Hematopoietic multipotent progenitor cell treated with erythropoietin and hydrocortisone succinate and interleukin-3 and kit ligand, for 8 days (in vitro differentiated cells): ENCODE data around the gene CBLC.
"Not testable (repeated sequence)": the region's sequence is repeated elsewhere in the genome, so short reads cannot be mapped to it uniquely, and the experiment has no call there.

Source experiments
- DNase-seq: peaks from one replicate; pipeline ENCODE4 v3.0.0-alpha.2; 2015

The CBLC gene

DNA sequence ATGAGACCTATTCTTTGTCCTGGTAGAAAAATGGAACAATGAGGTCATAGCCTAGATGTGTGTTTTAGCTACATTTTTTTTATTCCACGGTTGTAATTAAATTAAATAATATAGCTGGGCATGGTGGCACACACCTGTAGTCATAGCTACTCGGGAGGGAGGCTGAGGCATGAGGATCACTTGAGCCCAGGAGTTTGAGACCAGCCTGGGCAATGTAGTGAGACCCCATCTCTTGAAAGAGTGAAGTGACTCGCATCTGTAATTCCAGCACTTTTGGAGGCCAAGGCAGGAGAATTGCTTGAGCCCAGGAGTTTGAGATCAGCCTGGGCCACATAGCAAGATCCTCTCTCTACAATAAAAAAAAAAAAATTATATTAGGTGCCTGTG is 11.7 kb upstream of the CBLC start:
- DNase-seq: no peak

DNA sequence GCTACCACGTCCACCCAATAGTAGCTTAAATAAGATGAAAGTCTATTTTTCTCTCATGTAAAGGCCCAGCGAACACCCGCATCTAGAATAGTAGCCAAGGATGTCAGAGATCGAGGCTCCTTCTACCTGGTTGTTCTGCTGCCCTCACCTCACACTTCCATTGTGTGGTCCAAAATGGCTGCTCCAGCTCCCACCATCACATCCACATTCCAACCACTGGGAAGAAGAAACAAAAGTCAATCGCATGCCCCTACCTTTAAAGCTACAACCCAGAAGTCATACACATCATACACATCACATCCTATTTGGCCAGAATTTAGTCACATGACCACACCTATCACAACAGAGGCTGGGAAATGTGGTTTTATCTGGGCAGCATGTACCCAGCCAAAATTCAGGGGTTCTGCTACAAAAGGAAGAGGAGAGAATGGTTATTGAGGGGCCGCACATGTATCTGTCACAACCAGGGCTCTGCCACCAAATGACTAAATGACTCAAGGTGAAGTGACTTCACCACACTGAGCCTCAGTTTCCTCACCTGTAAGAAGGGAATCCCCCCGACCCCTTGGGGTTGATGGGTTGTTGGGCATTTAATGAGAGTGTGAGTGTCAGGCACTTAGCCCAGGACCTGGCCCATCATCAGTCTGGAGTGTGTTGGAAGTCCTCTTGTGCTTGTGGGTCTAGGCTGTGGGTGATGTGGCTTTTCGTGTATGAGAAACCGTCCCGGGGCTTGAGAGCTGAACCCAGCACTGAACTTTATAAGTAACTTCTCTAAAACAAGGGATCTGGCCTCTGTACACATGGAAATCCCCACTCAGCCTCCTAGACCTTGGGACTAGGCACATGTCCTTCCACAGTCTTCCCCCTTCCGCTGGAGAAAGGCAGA is 10.2 kb upstream of the CBLC start:
- DNase-seq: no peak

DNA sequence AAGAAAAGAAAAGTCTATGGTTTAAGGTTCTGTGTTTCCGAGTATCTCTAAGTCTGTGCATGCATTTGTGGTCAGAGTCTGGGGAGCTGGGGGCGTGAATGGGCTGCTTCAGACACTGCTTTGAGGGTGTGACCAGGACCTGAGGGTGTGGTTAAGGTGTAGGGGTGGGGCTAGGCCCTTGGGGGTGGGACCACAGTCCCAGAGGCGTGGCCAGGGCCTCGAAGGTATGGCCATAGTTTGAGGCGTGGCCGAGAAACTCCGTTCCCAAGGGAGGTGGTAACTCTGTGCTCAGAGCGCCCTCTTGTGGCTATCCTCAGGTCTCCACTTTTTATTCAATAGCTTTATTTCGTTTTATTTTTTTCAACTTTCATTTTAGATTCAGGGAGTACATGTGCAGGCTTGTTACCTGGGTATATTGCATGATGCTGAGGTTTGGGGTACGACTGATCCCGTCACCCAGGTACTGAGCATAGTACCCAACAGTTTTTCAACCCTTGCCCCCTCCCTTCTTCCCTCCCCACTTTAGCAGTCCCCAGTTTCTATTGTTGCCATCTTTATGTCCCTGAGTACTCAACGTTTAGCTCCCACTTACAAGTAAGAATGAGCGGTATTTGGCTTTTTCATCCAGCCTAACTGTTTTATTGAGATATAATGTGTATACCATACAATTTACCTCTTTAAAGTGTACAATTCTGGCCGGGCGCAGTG is 7.0 kb upstream of the CBLC start:
- DNase-seq: peak; percentile 95

DNA sequence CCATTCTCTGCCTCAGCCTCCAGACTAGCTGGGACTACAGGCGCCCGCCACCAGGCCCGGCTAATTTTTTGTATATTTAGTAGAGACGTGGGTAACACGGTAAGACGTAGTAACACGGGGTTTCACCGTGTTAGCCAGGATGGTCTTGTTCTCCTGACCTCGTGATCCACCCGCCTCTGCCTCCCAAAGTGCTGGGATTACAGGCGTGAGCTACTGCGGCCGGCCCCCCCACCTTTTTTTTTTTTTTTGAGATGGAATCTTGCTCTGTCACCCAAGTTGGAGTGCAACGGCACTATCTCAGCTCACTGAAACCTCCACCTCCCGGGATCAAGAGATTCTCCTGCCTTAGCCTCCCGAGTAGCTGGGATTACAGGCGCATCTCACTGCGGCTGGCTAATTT is 5.5 kb upstream of the CBLC start:
- DNase-seq: not testable (repeated sequence)

DNA sequence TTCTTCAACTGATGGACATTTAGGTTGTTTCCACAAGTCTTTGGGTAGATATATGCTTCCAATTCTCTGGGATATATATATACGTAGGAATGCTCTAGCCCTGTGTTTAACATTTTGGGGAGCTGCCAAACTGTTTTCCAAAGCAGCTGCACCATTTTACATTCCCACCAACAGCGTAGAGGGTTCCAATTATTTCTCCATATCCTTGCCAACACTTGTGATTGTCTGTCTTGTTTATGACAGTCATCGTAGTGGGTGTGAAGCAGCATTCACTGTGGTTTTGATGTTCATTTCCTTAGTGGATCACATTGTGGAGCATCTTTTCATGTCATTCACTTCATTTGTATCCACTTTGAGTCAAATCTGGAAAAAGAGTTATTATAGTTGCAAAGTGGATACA is 4.7 kb upstream of the CBLC start:
- no peak for DNase-seq

DNA sequence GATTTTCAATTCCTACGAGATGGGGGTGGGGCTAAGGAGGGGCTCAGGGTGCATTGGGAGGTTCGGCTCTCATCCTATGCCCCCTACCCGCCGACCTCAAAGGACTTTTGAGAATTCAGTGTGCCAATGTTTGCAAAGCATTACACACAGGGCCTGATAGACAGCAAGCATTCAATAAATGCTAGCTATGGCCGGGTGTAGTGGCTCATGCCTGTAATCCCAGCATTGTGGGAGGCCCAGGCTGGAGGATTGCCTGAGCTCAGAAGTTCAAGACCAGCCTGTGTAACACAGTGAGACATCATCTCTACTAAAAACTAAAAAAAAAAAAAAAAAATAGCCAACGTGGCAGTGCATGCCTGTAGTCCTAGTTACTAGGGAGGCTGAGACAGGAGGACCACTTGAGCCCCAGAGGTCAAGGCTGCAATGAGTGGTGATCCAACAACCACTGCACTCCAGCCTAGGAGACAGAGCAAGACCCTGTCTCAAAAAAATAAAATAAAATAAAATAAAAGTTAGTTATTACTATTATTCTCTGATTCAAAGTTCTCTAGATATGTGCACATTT is 1.9 kb upstream of the CBLC start:
- no peak for DNase-seq

DNA sequence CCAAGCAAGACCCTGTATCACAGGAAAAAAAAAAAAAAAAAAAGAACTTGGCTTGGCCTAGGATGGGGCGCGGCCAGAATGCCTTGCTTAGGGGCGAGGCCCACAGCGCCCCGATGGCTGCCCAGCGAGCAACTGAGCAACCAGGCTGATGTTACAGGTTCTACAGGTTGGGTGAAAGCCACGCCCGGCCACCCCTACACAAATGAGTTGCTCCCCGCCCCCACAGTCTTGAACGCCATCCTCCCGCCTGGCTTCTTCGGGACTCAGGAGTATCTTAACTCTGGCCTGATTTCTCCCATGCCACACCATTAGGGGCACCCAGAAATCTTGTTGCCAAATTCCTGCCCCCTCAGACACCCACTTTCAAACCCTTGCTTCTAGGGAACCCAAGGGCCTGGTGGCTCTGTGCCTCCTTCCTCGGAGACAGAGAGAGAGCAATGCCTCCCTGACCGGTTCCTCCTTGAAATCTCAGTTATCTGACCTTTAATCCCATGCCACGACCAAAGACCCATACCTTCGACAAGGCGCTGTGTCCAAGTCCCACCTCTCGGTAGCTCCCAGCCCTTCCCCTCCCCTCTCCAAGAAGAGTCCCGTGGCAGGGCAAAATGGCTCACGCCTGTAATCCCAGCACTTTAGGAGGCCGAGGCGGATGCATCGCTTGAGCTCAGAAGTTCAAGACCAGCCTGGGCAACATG is 1.1 kb upstream of the CBLC start:
- no peak for DNase-seq

DNA sequence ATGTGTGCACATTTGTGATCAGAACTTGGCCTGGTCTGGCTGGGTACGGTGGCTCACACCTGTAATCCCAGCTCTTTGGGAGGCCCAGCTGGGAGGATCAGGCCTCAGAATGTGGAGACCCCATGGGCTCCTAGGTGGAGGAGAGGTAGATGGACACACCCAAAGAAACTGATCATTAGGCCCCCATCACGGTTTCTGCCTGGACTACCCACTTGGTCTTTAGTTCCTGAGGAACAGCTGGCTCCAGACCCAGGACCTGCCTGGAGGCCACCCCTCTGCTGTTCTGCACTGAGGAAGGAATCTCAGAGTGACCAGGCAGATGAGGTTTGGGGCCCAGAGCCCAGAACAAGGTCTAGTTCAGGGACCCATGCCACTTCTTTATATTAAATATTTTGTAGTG is 1.5 kb downstream of the CBLC start:
- DNase-seq: no peak

DNA sequence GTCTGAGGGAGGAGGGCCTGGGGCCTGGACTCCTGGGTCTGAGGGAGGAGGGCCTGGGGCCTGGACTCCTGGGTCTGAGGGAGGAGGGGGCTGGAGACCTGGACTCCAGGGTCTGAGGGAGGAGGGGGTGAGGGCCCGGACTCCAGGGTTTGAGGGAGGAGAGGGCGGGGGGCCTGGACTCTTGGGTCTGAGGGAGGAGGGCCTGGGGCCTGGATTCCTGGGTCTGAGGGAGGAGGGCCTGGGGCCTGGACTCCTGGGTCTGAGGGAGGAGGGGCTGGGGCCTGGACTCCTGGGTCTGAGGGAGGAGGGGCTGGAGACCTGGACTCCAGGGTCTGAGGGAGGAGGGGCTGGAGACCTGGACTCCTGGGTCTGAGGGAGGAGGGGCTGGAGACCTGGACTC is 4.0 kb downstream of the CBLC start:
- not testable (repeated sequence) for DNase-seq

DNA sequence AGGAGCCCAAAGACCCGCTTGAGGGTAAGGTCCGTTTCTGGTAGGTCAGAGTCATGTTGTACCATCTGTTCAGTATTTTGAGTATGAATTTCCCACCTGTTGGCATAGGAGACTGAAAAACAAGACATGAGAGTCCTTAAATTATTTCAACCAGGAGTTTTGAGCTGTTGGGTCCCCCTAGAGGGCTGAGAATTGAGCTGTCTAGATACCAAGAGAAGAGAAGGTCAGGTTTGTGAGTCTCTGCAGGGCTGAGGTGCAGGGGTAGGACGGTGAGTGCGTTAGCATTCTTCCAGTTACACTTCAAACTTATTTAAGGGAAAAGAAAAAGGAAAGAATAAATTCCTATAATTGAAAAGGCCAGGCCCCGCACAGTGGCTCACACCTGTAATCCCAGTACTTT is 5.0 kb downstream of the CBLC start:
- no peak for DNase-seq

DNA sequence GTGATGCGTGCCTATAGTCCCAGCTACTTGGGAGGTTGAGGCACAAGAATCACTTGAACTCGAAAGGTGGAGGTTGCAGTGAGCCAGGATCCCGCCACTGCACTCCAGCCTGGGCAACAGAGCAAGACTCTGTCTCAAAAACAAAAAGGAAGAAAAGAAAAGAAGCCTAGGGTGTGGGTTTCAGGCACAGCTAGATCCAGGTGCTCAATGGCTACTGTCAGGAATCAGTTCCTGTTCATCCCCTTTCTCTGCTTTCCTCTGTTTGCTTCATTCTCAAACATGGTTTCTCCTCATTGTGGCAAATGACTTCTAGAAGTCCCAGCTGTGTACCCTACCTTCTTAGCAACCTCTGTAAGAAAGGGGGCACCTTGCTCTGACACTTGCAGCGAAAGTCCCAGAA is 5.9 kb downstream of the CBLC start:
- no peak for DNase-seq

DNA sequence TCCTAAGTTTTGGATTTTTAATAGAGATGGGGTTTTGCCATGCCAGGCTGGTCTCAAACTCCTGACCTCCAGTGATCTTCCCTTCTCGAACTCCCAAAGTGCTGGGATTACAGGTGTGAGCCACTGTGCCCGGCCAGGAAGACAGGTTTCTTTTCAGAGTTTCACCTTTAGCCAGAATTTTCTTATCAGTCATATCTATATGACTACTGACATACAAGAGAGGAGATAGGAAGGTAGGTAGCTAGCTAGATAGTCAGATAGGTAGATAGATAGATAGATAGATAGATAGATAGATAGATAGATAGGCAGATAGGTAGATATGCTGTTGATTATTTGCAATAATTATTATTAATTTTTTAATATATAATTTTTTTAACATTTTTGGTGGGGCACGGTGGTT is 7.6 kb downstream of the CBLC start:
- DNase-seq: no peak

DNA sequence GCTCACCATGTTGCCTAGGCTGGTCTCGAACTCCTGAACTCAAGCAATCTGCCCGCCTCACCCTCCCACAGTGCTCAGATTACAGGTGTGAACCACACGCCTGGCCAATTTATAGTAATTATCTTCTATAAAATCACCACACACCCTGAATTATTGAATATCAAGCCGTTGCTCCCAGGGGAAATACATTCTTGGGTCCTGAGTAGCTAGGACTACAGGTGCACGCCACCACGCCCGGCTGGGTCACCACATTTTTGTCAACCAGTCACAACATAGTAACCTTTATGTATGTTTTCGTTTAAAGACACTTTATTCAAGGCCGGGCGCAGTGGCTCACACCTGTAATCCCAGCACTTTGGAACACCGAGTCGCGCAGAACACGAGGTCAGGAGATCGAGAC is 8.3 kb downstream of the CBLC start:
- no peak for DNase-seq

DNA sequence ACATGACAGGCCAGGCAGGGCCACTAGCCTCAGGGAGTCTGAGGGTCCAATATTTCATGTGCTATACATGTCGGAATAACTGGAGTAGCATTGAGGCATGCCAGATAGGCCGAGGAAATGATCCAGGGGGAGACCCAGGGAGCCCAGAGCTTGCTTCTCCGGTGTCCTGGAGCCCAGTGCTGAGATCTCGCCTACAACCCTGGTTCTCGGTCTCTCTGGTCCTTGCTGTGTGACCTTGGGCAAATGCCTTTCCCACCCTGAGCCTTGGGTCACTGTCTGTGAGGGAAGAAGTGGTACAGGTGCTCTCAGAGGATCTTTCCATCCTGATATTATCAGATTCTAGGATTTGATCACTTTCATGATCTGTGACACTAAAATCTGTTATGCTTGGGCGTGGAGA is 11.3 kb downstream of the CBLC start:
- DNase-seq: no peak

DNA sequence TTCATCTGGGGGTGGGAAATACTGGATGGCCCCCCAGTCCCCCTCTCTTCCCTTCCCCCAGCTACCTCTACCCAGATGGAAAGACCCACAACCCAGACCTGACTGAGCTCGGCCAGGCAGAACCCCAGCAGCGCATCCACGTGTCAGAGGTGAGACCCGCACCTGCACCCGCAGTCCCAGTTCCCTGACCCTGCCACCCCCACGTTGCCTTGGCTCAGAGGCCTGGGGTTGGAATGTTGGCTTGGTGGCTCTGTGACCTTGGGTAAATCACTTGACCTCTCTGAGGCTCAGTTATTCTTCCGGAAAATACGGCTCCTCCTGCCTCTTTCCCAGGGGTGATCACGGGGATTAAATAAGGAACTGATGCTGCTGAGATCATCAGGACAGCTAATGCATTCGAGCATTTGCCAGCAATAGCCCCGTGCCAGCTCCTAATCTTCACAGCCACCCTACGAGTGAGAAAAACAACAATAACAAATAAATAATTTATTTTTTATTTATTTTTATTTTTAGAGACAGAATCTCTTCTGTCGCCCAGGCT is 12.3 kb downstream of the CBLC start:
- DNase-seq: no peak

DNA sequence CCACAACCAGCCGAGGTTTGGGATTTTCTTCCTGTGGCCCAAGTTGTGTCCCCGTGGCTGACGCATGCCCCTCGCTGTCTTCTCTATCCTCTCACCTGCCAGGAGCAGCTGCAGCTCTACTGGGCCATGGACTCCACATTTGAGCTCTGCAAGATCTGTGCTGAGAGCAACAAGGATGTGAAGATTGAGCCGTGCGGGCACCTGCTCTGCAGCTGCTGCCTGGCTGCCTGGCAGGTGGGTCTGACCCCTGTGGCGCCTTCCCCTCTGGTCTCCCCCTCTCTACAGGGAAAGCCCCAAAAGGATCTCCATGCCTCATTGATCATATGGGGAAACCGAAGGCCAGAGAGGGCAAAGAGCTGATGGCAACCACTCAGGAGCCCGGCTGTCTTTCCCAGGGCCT is 14.6 kb downstream of the CBLC start:
- DNase-seq: no peak

DNA sequence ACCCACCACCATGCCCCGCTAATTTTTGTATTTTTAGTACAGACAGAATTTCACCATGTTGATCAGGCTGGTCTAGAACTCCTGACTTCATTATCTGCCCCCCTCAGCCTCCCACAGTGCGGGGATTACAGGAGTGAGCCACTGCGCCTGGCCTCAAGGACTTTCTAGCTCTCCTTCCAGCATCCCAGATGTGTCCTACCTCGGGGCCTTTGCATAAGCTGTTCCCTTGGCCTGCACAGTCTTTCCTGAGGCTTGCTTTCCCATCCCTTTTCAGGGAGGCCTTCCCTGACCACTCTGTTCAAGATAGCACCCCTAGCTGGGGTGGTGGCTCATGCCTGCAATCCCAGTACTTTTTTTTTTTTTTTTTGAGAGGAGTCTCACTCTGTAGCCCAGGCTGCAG is 16.9 kb downstream of the CBLC start:
- no peak for DNase-seq

DNA sequence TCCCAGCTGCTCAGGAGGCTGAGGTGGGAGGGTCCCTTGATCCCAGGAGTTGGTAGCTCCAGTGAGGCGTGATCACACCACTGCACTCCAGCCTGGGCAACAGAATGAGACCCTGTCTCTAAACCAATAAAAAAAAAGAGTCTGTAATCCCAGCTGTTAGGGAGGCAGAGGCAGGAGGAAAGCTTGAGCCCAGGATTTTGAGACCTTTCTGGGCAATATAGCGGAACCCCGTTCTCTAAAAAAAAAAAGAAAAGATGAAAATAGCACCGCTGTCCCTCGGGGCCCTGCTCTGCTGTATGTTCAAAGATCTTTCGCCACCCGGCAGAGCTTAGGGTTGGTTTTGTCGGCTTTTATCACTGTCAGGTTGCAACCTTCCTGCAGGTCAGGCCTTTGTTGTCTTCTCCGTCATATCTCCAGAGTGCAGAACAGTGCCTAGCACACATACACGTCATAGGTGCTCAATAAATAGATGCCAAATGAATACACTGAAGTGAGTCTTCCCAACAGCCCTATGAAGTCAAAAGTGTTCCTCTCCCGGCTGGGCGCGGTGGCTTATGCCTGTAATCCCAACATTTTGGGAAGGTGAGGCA is 17.8 kb downstream of the CBLC start:
- no peak for DNase-seq

DNA sequence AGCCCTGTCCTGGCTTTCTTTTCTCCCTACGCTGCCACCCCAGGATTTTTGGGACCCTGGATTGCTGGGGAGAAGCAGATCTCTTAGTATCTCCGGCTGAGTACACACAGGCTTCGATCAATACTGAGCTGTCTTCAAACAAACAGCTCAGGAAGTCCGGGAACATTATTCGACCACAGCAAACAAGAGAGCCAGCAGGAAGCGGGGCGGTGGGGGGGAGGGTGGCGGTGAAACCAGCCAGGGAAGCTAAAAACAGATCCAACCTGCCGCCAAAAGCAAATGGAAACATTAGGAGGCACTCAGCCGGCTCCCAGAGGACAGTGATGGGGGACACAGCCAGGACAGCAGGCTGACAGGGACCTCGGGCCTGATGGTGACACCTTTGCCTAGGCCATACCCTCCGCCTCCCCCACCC is 19.0 kb downstream of the CBLC start:
- DNase-seq: no peak

DNA sequence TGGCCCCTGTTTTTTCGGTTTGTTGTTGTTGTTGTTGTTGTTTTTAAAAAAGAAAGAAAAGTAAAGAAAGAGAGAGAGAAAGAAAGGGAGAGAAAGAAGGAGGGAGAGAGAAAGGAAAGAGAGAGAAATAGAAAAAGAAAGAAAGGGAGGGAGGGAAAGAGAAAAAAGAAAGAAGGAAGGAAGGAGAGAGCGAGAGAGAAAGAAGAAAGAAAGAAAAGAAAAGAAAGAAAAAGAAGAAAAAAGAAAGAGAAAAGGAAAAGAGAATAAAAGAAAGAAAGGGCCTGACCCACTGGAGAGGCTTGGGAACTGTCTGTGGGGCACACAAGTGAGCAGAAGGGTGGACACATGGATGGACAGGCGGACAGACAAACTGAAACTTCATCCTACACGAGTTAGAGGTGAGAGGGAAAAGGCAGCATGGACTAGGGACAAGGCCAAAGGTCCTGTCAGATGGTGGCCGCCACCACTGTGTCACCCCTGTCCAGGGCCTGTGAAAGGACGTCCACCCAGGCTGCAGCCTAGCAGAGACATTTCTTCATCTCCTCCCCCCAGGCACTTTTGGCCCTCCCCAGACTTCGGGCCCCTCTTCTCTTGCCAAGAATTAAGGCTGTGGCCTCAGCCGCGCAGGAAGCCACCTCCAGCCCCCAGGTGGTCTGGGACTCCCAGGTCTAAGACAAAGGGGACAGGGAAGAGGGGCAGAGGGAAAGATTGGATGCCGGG is 22.1 kb downstream of the CBLC start:
- DNase-seq: no peak

DNA sequence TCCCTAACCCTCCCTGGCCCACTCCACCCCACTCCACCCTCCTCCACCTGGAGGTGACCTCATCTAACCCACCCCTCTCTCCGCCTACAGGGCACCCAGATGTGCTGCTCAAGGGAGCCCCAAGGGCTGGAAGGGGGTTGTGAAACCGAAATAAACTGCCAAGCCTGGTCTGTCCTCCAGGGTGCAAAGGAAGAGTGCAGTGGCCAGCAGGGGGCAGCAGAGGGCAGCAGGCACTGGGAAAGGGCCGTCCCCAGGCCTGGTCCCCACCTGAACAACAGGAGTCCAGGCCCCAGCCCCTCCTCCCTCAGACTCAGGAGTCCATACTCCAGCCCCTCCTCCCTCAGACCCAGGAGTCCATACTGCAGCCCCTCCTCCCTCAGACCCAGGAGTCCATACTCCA is 22.8 kb downstream of the CBLC start:
- DNase-seq: peak; percentile 74
